ENCODE results near the gene ZNF584. TPM values are rescaled to one million over a fixed set of nuclear protein-coding genes. Genes with fewer than 3 reads are reported as not detected.

The ZNF584 gene
- total and polyA plus RNA-seq, 10 of the 15 experiments (the other 5 are each of a cell fraction or from before 2014, with no cell fraction given) = 2.0 to 10.7 (median 6.3) TPM

DNA sequence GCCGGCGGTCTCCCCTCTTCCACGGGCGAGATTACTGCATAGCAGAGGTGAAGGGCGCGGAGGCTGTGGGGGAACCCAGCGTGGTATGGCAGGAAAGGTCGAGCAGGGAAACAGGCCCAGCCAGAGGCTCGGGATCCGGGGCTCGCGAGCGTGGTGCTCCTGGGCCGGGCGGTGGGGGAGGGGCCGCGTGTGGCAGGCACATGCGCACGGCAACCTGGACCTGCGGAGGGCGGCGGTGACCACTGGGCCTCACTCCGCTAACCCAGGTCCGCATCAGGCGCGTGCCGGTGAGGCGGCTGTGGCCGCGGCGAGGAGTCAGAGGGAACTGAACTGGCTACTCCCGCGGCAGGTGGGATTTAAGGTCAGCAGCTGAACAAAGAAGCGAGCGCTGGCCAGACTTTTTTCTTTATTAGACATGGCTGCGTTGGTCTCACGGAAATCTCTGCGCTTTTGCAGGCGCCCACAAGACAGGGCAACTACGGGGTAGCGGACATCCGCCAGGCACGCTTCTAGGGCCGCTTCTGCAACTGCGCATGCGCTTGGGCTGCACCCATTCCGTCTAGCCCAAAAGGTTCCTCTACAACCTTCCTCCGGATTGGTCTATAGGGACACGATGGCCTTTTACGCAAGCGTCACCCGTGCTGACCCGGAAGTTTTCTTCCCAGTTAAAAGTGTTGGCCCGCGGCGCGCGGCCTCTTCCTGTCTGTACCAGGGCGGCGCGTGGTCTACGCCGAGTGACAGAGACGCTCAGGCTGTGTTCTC, 21.7 kb upstream of the ZNF584 start, which contains the start of gene RPS5 (continued):
- TF ChIP-seq, protein P1, sequence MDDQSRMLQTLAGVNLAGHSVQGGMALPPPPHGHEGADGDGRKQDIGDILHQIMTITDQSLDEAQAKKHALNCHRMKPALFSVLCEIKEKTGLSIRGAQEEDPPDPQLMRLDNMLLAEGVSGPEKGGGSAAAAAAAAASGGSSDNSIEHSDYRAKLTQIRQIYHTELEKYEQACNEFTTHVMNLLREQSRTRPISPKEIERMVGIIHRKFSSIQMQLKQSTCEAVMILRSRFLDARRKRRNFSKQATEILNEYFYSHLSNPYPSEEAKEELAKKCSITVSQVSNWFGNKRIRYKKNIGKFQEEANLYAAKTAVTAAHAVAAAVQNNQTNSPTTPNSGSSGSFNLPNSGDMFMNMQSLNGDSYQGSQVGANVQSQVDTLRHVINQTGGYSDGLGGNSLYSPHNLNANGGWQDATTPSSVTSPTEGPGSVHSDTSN (IDR thresholded peaks at IDR 0.05; ENCODE audit: insufficient replicate concordance, low read depth, low read length) = no peak
- TF ChIP-seq, protein P2, sequence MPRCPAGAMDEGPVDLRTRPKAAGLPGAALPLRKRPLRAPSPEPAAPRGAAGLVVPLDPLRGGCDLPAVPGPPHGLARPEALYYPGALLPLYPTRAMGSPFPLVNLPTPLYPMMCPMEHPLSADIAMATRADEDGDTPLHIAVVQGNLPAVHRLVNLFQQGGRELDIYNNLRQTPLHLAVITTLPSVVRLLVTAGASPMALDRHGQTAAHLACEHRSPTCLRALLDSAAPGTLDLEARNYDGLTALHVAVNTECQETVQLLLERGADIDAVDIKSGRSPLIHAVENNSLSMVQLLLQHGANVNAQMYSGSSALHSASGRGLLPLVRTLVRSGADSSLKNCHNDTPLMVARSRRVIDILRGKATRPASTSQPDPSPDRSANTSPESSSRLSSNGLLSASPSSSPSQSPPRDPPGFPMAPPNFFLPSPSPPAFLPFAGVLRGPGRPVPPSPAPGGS (IDR thresholded peaks at IDR 0.05; ENCODE audit: borderline replicate concordance, insufficient read depth, low read depth, low read length, poor library complexity, severe bottlenecking) = peak; percentile 46
- TF ChIP-seq SUZ12 (IDR thresholded peaks at IDR 0.05; ENCODE audit: unreplicated experiment) = no peak
- TF ChIP-seq TAF1 (IDR thresholded peaks at IDR 0.05; ENCODE audit: borderline replicate concordance, low read depth, low read length) = peak; percentile 96
- TF ChIP-seq SMARCA5 (IDR thresholded peaks at IDR 0.05) = peak; percentile 93
- peak; percentile 64; the same call in 1 of the 2 replicates for TF ChIP-seq YY1 (IDR thresholded peaks at IDR 0.05; ENCODE audit: low read depth, low read length)
- TF ChIP-seq SMC3 (IDR thresholded peaks at IDR 0.05; ENCODE audit: borderline replicate concordance, low read length) = no peak
- peak; percentile 66 for TF ChIP-seq NRF1 (conservative IDR thresholded peaks at IDR 0.05; ENCODE audit: low read depth, low read length)
- no peak for TF ChIP-seq ATF7 (IDR thresholded peaks at IDR 0.05; ENCODE audit: low read depth)
- no peak; the same call in 1 of the 2 replicates for TF ChIP-seq RCOR1 (conservative IDR thresholded peaks at IDR 0.05; ENCODE audit: low read depth, low read length)
- no peak for TF ChIP-seq BMI1 (IDR thresholded peaks at IDR 0.05; ENCODE audit: borderline replicate concordance)
- no peak for TF ChIP-seq TARDBP (IDR thresholded peaks at IDR 0.05; ENCODE audit: borderline replicate concordance)
- peak; percentile 94 for TF ChIP-seq CBFB (IDR thresholded peaks at IDR 0.05; ENCODE audit: low read depth)
- peak; percentile 9; the same call in 1 of the 2 replicates for TF ChIP-seq TCF12 (IDR thresholded peaks at IDR 0.05; ENCODE audit: low read depth, low read length)
- no peak for TF ChIP-seq HDAC2 (IDR thresholded peaks at IDR 0.05)
- peak; percentile 73; the same call in 1 of the 2 replicates for TF ChIP-seq NFYB (IDR thresholded peaks at IDR 0.05; ENCODE audit: insufficient read depth, low read depth, low read length)
- TF ChIP-seq, protein P3, sequence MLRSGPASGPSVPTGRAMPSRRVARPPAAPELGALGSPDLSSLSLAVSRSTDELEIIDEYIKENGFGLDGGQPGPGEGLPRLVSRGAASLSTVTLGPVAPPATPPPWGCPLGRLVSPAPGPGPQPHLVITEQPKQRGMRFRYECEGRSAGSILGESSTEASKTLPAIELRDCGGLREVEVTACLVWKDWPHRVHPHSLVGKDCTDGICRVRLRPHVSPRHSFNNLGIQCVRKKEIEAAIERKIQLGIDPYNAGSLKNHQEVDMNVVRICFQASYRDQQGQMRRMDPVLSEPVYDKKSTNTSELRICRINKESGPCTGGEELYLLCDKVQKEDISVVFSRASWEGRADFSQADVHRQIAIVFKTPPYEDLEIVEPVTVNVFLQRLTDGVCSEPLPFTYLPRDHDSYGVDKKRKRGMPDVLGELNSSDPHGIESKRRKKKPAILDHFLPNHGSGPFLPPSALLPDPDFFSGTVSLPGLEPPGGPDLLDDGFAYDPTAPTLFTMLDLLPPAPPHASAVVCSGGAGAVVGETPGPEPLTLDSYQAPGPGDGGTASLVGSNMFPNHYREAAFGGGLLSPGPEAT (IDR thresholded peaks at IDR 0.05; ENCODE audit: low read depth) = no peak; the same call in 1 of the 2 replicates
- TF ChIP-seq FOS (IDR thresholded peaks at IDR 0.05; ENCODE audit: borderline replicate concordance, extremely low read depth, insufficient read length) = no peak
- no peak; the same call in 1 of the 2 replicates for TF ChIP-seq FOXM1 (IDR thresholded peaks at IDR 0.05; ENCODE audit: low read depth, low read length)
- no peak for TF ChIP-seq STAT3 (IDR thresholded peaks at IDR 0.05; ENCODE audit: low read depth, low read length)
- TF ChIP-seq, protein P4, sequence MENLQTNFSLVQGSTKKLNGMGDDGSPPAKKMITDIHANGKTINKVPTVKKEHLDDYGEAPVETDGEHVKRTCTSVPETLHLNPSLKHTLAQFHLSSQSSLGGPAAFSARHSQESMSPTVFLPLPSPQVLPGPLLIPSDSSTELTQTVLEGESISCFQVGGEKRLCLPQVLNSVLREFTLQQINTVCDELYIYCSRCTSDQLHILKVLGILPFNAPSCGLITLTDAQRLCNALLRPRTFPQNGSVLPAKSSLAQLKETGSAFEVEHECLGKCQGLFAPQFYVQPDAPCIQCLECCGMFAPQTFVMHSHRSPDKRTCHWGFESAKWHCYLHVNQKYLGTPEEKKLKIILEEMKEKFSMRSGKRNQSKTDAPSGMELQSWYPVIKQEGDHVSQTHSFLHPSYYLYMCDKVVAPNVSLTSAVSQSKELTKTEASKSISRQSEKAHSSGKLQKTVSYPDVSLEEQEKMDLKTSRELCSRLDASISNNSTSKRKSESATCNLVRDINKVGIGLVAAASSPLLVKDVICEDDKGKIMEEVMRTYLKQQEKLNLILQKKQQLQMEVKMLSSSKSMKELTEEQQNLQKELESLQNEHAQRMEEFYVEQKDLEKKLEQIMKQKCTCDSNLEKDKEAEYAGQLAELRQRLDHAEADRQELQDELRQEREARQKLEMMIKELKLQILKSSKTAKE (IDR thresholded peaks at IDR 0.05; ENCODE audit: low read depth, poor library complexity, severe bottlenecking) = no peak
- TF ChIP-seq NFXL1 (IDR thresholded peaks at IDR 0.05; ENCODE audit: borderline replicate concordance) = no peak
- TF ChIP-seq, protein P5, sequence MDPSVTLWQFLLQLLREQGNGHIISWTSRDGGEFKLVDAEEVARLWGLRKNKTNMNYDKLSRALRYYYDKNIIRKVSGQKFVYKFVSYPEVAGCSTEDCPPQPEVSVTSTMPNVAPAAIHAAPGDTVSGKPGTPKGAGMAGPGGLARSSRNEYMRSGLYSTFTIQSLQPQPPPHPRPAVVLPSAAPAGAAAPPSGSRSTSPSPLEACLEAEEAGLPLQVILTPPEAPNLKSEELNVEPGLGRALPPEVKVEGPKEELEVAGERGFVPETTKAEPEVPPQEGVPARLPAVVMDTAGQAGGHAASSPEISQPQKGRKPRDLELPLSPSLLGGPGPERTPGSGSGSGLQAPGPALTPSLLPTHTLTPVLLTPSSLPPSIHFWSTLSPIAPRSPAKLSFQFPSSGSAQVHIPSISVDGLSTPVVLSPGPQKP (IDR thresholded peaks at IDR 0.05; ENCODE audit: low read depth, low read length) = 0 out of 2 replicates have a peak, but pooled peaks have one; percentile 46
